Epithelial cell of umbilical artery (primary cell): ENCODE data around the gene TMEM130. TPM values are rescaled to one million over a fixed set of nuclear protein-coding genes. Genes with fewer than 3 reads are reported as not detected.

Source experiments
- total RNA-seq: library from RNA; depleted of rRNA; stranded (reverse); fragments of >200 nt; gene quantifications from 2 replicates; pipeline ENCODE4 v1.2.3, GENCODE V29; 2014

TMEM130 gene
- under 0.01 TPM in 1 of 2 replicates, not detected in the other for total RNA-seq

GRCh38 chr7:98869597-98870120 is at the start of gene TMEM130:
TMEM130 (minus strand) TSS chr7:98870014; CDS start chr7:98869861, 153 bp downstream.

DNA sequence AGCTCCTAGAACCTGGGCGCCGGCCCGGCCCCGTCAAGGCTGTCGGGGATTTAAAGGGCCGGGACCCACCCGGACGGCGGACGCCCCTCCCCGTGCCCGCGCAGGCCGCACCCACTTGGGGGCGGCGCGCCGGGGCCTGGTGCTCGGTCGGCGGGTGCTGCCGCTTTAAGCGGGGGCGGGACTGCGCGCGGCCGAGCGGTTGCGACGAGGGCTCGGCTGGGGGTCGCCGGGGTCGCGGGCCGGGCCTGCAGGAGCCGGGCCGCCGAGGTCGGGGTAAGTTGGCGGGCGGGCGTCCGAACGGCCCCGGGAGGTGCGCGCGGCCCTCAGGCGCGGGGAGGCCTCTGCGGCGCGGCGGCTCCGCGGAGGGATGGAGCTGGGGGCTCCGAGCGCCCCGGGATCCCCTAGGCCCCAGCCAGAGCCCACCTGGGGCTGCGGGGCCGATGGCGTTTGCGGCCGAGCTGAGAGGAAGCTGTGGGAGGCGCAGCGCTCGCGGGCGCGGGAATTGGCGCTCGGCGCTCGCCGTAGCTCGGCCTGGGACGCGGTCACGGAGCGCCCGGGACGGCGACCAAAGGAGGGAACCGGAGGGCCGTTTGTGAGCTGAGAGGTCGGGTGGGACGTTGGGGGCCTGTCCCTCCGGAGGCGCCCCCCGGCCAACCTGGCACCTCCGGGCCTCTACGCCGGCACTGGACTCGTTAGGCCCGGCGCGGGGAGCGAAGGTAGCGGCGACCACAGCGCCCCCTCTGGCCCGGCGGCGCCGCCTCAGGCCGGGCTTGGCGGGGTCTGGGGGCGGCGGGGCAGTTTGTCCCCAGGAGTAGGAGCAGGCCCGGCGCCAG is 8.8 kb upstream of the TMEM130 start, which contains the start of gene TRRAP:
Gene TRRAP (plus strand): TSS at position 168 of the 833 bp plus-strand sequence. CDS start 2,619 bp downstream, outside the sequence.

Other genes starting within 250 kb of the TMEM130 start
- 12.3 and 13.4 TPM in 2 replicates for gene TRRAP, start 8.5 kb upstream of the TMEM130 start, total RNA-seq